Trophoblast cell (in vitro differentiated cells and primary cell): ENCODE results near the gene ZACN.

Experiments
- DNase-seq, 2 donors: peaks; one replicate each; pipeline ENCODE4 v3.0.0-alpha.2; 2016
- H2AFZ ChIP-seq: 2 replicates; pipeline ENCODE4 v1.6.1; 2013; ENCODE audit warnings: low read length, moderate library complexity, mild to moderate bottlenecking; ENCODE audit not compliant: insufficient read depth, poor library complexity
- H2AK5ac ChIP-seq: 2 replicates; pipeline ENCODE4 v1.6.1; 2013; ENCODE audit warnings: mild to moderate bottlenecking, low read length
- H2BK120ac ChIP-seq: 2 replicates; pipeline ENCODE4 v1.6.1; 2013; ENCODE audit warnings: low read length, mild to moderate bottlenecking, moderate library complexity; ENCODE audit not compliant: insufficient read depth, poor library complexity
- H2BK12ac ChIP-seq: 2 replicates; pipeline ENCODE4 v1.6.1; 2013; ENCODE audit warnings: mild to moderate bottlenecking, low read length, moderate library complexity
- H2BK5ac ChIP-seq: 2 replicates; pipeline ENCODE4 v1.6.1; 2013; ENCODE audit warnings: low read length, low read depth, moderate library complexity, mild to moderate bottlenecking; ENCODE audit not compliant: poor library complexity
- H3K14ac ChIP-seq: 2 replicates; pipeline ENCODE4 v1.6.1; 2013; ENCODE audit warnings: mild to moderate bottlenecking, low read length
- H3K18ac ChIP-seq: 2 replicates; pipeline ENCODE4 v1.6.1; 2013; ENCODE audit warnings: mild to moderate bottlenecking, low read length
- H3K23ac ChIP-seq: 2 replicates; pipeline ENCODE4 v1.6.1; 2013; ENCODE audit warnings: low read length
- H3K27ac ChIP-seq: 2 replicates; pipeline ENCODE4 v1.5.1; 2013; ENCODE audit warnings: low read depth, mild to moderate bottlenecking, inconsistent platforms, low read length, moderate library complexity
- H3K27me3 ChIP-seq: 2 replicates; pipeline ENCODE4 v1.6.1; 2013; ENCODE audit warnings: inconsistent platforms, mild to moderate bottlenecking, low read length, moderate library complexity; ENCODE audit not compliant: insufficient read depth
- H3K36me3 ChIP-seq, 2 experiments: 1 replicate in 1 of 2; 2 replicates in 1 of 2; pipeline ENCODE4 v1.6.1; 2013; ENCODE audit warnings: low read length in 2 of 2, mild to moderate bottlenecking in 2 of 2, moderate library complexity in 1 of 2; ENCODE audit not compliant: insufficient read depth in 2 of 2, control insufficient read depth in 1 of 2
- H3K4ac ChIP-seq: 2 replicates; pipeline ENCODE4 v1.6.1; 2013; ENCODE audit warnings: low read depth, mild to moderate bottlenecking, low read length, moderate library complexity
- H3K4me1 ChIP-seq, 2 experiments: 1 replicate in 1 of 2; 2 replicates in 1 of 2; pipeline ENCODE4 v1.6.1; 2013; ENCODE audit warnings: low read length in 2 of 2, mild to moderate bottlenecking in 2 of 2, moderate library complexity in 1 of 2; ENCODE audit not compliant: insufficient read depth in 2 of 2, control insufficient read depth in 1 of 2
- H3K4me2 ChIP-seq: 2 replicates; pipeline ENCODE4 v1.6.1; 2013; ENCODE audit warnings: inconsistent platforms, mild to moderate bottlenecking, low read length, moderate library complexity
- H3K4me3 ChIP-seq: 2 replicates; pipeline ENCODE4 v1.5.1; 2013; ENCODE audit warnings: mild to moderate bottlenecking, low read depth, low read length, inconsistent platforms
- H3K79me1 ChIP-seq: one replicate; pipeline ENCODE4 v1.6.1; 2013; ENCODE audit warnings: low read length
- H3K79me2 ChIP-seq: 2 replicates; pipeline ENCODE4 v1.6.1; 2013; ENCODE audit warnings: low read length, mild to moderate bottlenecking; ENCODE audit not compliant: control insufficient read depth, insufficient read depth, poor library complexity
- H3K9ac ChIP-seq: 2 replicates; pipeline ENCODE4 v1.6.1; 2013; ENCODE audit warnings: mild to moderate bottlenecking, low read length
- H3K9me3 ChIP-seq: 2 replicates; pipeline ENCODE4 v1.6.1; 2013; ENCODE audit warnings: low read depth, mild to moderate bottlenecking, control low read depth, inconsistent platforms, low read length; ENCODE audit not compliant: insufficient read depth
- H4K12ac ChIP-seq: 2 replicates; pipeline ENCODE4 v1.6.1; 2013; ENCODE audit warnings: low read depth, mild to moderate bottlenecking, low read length, moderate library complexity
- H4K8ac ChIP-seq: 2 replicates; pipeline ENCODE4 v1.6.1; 2013; ENCODE audit warnings: low read depth, mild to moderate bottlenecking, low read length, moderate library complexity
- H4K91ac ChIP-seq: one replicate; pipeline ENCODE4 v1.6.1; 2013; ENCODE audit warnings: low read depth, mild to moderate bottlenecking, low read length, moderate library complexity
- WGBS: extraction: QIAGEN DNeasy Blood & Tissue Kit; methylation state at CpG from one replicate; pipeline ENCODE4 v1.1.7; 2013; ENCODE audit warnings: missing lambda C conversion rate; ENCODE audit not compliant: insufficient read length, insufficient coverage; ENCODE audit errors: extremely low coverage; 5-methylcytosine and 5-hydroxymethylcytosine counted together

ZACN gene

DNA sequence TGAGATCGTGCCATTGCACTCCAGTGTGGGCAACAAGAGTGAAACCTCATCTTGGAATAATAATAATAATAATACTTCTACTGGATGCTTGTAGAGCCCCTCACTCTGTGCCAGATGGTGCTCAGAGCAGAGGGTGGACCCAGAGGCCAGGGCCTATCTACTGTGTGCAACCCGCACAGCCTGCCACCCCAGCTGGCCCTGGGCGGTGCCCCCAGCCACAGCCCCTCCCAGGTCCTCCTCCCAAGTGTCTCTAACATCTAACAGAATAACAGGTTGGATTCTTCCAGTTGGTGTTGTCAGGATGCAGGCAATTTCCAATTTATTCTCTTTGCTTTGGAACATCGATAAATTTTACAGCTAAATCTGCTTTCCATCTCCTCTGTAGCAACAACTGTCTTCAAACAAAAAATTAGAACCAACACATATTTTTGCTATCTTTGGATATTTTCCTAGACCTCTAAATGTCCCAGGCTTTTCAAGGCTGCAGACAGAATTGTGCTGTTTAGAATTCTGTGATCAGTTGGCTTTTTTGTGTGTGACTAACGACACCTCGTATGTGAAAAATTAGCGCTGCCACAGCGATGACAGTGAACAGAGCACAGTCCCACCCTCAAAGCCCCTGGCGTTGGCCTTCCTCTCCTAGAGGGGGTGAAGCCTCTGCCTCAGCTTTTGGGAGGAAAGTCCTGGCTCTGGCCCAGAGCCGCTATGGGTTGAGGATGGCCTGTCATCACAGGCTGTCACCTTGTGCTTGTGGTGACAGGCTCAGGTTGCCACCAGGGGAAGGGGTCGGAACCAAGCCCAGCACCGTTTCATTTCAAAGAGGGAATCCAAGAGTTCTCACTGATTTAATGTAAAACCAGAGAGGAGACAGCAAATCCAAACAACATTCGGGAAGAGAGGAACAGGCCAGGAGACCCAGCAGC lies 44.3 kb upstream of the ZACN start:
- H4K91ac ChIP-seq: no peak overlapping the region
- no peak overlapping the region for H3K4ac ChIP-seq
- no peak overlapping the region for H2AK5ac ChIP-seq
- H3K23ac ChIP-seq: no peak overlapping the region
- H2BK120ac ChIP-seq: no peak overlapping the region
- no peak overlapping the region for H2BK5ac ChIP-seq
- H3K18ac ChIP-seq: no peak overlapping the region
- no peak overlapping the region for H3K4me2 ChIP-seq
- H4K8ac ChIP-seq: no peak overlapping the region
- no peak overlapping the region for H2BK12ac ChIP-seq
- H4K12ac ChIP-seq: no peak overlapping the region
- no peak overlapping the region for H3K9ac ChIP-seq
- no peak overlapping the region for H3K4me3 ChIP-seq
- H3K27me3 ChIP-seq: no peaks in the 10 kb centered on the region
- no peak overlapping the region for H3K14ac ChIP-seq
- H3K36me3 ChIP-seq: peaks cover 8 to 14% of the 10 kb centered on the region in 2 experiments
- H3K27ac ChIP-seq: no peak overlapping the region
- peaks cover 0 to 1% of the 10 kb centered on the region in 2 experiments for H3K4me1 ChIP-seq
- WGBS: no CpG with 5 or more reads among the region's 13 CpGs
- peaks cover 7% of the 10 kb centered on the region for H3K9me3 ChIP-seq
- H3K79me2 ChIP-seq: no peaks in the 10 kb centered on the region
- no peak overlapping the region for H2AFZ ChIP-seq
- H3K79me1 ChIP-seq: no peaks in the 10 kb centered on the region
- no peak for DNase-seq

DNA sequence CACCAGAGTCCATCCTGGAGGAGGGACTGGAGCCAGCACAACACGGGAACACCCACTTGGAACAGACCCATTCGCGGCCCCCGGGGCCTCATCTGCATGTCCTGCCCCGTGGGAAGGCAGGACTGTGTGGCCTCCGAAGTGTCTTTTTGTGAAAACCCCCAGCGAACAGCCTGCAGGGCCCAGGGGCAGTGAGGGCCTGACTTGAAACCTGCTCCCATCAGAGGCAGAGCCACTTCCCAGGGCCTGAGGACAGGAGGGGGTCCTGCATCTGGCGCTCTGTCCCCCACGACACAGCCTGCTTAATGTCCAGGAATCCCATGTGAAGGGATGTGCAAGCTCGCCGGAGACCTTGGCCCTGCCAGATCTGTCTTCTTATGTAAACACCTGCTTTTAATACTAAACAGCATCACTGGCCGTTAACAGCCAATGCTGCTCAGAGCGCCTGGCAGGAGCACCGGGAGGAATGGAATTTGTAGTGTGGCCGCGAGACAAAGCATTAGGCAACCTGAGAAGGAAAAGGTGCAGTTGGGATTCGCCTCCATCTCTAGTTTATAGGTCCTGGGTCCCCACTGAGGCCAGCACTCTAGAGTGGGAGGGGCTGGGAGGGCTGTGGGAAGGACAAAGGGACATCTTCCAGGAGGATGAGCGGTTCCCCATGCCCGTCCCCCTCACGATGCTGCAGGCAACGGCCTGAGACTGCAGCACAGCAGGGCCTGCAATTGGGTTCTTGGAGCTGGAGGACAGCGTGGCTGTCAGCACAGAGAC lies 42.3 kb upstream of the ZACN start:
- Histone ChIP-seq H4K12ac (no peak overlapping the region), H3K79me2 (no peaks in the 10 kb centered on the region), H3K23ac (no peak overlapping the region), H3K18ac (no peak overlapping the region), H3K9me3 (peaks cover 7% of the 10 kb centered on the region), H2BK120ac (no peak overlapping the region), H4K91ac (no peak overlapping the region), H2BK12ac (no peak overlapping the region), H3K27me3 (no peaks in the 10 kb centered on the region), H2AK5ac (no peak overlapping the region), H3K9ac (no peak overlapping the region), H3K14ac (no peak overlapping the region), H3K4me3 (no peak overlapping the region), H3K4me1 (no peaks in the 10 kb centered on the region), H3K4me2 (no peak overlapping the region), H3K79me1 (no peaks in the 10 kb centered on the region), H2BK5ac (no peak overlapping the region), H4K8ac (no peak overlapping the region), H3K27ac (no peak overlapping the region), H3K36me3 (peaks cover 24 to 32% of the 10 kb centered on the region in 2 experiments), H2AFZ (no peak overlapping the region), H3K4ac (no peak overlapping the region)
- DNase-seq: no peak
- WGBS: no CpG with 5 or more reads among the region's 22 CpGs

DNA sequence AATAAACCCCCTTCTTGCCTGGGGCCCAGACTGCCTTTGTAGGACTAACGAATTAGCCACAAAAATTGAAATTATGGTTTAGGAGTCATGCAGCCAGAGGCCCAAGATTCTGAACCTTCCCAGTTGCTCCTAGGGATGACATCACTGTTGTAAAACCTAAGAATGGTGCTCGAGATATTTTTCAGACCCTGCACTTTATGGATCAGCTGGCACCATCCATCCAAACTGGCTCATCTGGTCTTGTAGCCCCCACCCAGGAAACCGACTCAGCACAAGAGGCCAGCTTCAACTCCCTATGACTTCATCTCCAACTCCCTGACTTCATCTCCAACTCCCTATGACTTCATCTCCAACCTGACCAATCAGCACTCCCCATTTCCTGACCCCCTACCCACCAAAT lies 40.9 kb upstream of the ZACN start:
- no CpG with 5 or more reads among the region's 3 CpGs for WGBS
- Histone ChIP-seq H3K9ac (no peak overlapping the region), H3K4me3 (no peak overlapping the region), H2AFZ (no peak overlapping the region), H3K23ac (no peak overlapping the region), H3K4me1 (no peaks in the 10 kb centered on the region), H2BK5ac (no peak overlapping the region), H3K79me2 (no peaks in the 10 kb centered on the region), H3K18ac (no peak overlapping the region), H3K27ac (no peak overlapping the region), H4K91ac (no peak overlapping the region), H3K27me3 (no peaks in the 10 kb centered on the region), H3K79me1 (no peaks in the 10 kb centered on the region), H4K12ac (no peak overlapping the region), H3K14ac (no peak overlapping the region), H2AK5ac (no peak overlapping the region), H2BK12ac (no peak overlapping the region), H2BK120ac (no peak overlapping the region), H4K8ac (no peak overlapping the region), H3K36me3 (peaks cover 33 to 42% of the 10 kb centered on the region in 2 experiments), H3K9me3 (peaks cover 5% of the 10 kb centered on the region), H3K4ac (no peak overlapping the region), H3K4me2 (no peak overlapping the region)
- DNase-seq: no peak

DNA sequence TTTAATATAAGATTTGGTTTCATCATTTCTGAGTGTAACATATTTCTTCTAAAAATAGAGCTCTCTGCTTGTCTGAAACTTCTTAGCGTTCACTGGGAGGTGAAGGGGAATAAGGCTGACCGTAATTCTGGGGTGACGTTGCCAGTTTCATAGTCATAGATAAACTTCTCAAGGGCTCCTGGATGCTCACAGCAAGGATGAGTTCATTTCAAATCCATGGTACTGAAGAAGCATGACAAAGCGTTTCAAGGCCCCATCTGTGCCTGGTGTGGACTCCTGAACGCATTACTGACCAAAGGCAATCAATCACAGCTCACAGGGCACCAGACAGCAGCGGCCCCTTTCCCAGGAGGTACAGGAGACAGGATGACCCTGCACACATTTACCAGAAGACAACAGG lies 39.9 kb upstream of the ZACN start:
- no peaks in the 10 kb centered on the region for H3K79me1 ChIP-seq
- no peak overlapping the region for H3K27ac ChIP-seq
- H4K12ac ChIP-seq: no peak overlapping the region
- H4K91ac ChIP-seq: no peak overlapping the region
- no peak overlapping the region for H3K18ac ChIP-seq
- WGBS: no CpG with 5 or more reads among the region's 6 CpGs
- H3K79me2 ChIP-seq: no peaks in the 10 kb centered on the region
- DNase-seq: no peak
- no peak overlapping the region for H3K4me2 ChIP-seq
- H3K9ac ChIP-seq: no peak overlapping the region
- H2BK12ac ChIP-seq: no peak overlapping the region
- H3K23ac ChIP-seq: no peak overlapping the region
- no peak overlapping the region for H2BK120ac ChIP-seq
- no peak overlapping the region for H2BK5ac ChIP-seq
- no peak overlapping the region for H3K4ac ChIP-seq
- H3K36me3 ChIP-seq: peaks cover 40 to 53% of the 10 kb centered on the region in 2 experiments
- H3K9me3 ChIP-seq: no peaks in the 10 kb centered on the region
- H3K4me3 ChIP-seq: no peak overlapping the region
- no peak overlapping the region for H4K8ac ChIP-seq
- no peaks in the 10 kb centered on the region for H3K27me3 ChIP-seq
- no peak overlapping the region for H2AK5ac ChIP-seq
- H2AFZ ChIP-seq: no peak overlapping the region
- H3K14ac ChIP-seq: no peak overlapping the region
- H3K4me1 ChIP-seq: no peaks in the 10 kb centered on the region
